ENCODE results near the gene SCD.
"Not testable (repeated sequence)": the region's sequence is repeated elsewhere in the genome, so short reads cannot be mapped to it uniquely, and the experiment has no call there.

The SCD gene

GRCh38 chr10:100362570-100363496 is 15.8 kb downstream of the SCD start:
- no peak for DNase-seq (ENCODE audit: low read depth in 3 of 3)

DNA sequence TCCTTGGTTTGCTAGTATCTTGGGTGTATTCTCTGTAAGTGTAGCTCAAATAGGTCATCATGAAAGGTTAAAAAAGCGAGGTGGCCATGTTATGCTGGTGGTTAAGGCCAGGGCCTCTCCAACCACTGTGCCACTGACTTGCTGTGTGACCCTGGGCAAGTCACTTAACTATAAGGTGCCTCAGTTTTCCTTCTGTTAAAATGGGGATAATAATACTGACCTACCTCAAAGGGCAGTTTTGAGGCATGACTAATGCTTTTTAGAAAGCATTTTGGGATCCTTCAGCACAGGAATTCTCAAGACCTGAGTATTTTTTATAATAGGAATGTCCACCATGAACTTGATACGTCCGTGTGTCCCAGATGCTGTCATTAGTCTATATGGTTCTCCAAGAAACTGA is 17.1 kb downstream of the SCD start:
- no peak for DNase-seq (ENCODE audit: low read depth in 3 of 3)

DNA sequence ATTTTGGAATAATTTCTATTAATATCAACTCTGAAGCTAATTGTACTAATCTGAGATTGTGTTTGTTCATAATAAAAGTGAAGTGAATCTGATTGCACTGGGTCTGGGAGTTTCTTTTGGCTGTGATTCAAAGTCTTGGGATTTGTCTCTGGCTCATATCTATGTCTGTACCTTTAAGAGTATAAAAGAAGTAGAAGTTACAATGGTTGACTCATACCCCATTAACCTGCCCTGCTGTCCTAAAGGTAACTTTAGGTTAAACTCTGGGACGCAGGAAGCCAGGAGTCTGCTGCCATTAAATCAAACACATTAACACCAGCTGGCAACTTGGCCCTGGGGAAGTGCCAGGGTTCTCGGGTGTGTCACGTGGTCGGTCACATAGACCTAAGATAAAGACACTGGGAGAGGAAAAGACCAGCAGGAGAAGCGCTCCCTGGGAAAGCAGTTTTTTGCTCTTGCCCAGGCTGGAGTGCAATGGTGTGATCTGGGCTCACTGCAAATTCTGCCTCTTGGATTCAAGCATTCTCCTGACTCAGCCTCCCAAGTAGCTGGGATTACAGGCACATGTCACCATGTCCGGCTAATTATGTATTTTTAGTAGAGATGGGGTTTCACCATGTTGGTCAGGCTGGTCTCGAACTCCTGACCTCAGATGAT is 17.8 kb downstream of the SCD start:
- no peak for DNase-seq (ENCODE audit: low read depth in 3 of 3)

DNA sequence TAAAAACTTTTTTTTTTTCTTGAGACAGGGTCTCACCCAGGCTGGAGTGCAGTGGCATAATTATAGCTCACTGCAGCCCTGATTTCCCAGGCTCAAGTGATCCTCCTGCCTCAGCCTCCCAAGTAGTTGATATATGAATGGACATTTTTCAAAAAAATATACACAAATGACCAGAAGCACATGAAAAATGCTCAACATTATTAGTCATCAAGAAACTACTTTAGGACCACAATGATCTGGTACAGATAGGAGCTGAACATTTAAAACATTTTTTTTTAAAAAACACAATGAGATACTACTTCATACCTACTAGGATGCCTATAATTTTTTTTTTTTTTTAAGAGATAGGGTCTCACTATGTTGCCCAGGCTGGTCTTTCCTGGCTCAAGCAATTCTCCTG is 21.7 kb downstream of the SCD start:
- DNase-seq (ENCODE audit: low read depth in 3 of 3): no peak

- DNase-seq (ENCODE audit: low read depth in 3 of 3): peak; percentile 28 to 53 (median 41)
Observed at GRCh38 chr10:100370714-100371481, 23.9 kb downstream of the SCD start.

DNA sequence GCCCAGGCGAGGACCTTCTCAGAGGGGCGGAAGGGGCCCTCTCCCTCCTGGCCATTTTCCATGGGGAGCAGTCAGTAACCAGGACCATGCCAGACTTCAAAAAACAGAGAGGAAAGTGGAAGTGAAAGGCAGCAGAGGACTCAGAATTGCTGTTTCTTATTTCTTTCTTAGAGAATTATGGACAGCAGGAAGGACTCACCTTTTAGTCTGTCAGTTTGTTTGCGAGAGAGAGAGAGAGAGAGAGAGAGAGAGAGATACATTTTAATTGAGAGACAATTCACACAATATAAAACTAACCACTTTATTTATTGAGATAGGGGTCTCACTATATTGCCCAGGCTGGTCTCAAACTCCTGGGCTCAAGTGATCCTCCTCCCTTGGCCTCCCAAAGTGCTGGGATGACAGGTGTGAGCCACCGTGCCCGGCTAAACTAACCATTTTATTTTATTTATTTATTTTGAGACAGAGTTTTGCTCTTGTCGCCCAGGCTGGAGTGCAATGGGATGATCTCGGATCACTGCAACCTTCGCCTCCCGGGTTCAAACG is 24.5 kb downstream of the SCD start:
- no peak for DNase-seq (ENCODE audit: low read depth in 3 of 3)

DNA sequence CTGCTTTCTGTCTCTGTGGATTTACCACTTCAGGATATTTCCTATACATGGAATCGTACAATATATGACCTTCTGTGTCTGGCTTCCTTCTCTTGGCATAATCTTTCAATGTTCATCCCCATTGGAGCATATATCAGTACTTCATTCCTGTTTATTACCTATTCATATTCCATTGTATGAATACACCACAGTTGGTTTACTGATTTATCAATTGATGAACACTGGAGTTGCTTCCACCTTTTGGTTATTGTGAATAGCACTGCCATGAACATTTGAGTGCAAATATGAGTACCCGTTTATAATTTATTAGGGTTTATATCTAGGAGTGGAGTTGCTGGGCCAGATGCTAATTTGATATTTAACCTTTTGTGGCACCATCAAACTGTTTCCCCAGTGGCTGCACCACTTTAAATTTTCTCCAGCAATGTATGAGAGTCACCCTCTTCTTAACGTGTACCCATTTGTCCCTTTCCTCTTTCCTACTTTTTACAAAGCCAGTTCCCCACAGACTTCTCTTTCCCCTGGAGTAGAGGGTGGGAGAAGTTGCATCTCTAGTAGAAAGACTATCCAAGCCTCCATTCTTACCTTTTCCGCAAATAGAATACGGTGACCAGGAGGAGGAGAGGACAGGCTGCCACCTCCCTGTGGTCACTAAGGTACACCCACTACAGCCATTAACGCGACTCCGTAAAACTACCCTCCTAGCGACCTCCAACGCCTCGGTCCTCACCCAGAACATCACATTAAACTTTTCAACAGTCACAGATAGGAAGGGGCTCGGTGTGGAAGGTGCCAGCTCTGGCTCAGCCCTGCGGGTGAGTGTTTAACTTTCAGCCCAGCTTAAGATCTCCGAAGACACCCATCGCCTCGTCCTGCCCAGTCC is 25.6 kb downstream of the SCD start:
- DNase-seq (ENCODE audit: low read depth in 3 of 3): no peak

DNA sequence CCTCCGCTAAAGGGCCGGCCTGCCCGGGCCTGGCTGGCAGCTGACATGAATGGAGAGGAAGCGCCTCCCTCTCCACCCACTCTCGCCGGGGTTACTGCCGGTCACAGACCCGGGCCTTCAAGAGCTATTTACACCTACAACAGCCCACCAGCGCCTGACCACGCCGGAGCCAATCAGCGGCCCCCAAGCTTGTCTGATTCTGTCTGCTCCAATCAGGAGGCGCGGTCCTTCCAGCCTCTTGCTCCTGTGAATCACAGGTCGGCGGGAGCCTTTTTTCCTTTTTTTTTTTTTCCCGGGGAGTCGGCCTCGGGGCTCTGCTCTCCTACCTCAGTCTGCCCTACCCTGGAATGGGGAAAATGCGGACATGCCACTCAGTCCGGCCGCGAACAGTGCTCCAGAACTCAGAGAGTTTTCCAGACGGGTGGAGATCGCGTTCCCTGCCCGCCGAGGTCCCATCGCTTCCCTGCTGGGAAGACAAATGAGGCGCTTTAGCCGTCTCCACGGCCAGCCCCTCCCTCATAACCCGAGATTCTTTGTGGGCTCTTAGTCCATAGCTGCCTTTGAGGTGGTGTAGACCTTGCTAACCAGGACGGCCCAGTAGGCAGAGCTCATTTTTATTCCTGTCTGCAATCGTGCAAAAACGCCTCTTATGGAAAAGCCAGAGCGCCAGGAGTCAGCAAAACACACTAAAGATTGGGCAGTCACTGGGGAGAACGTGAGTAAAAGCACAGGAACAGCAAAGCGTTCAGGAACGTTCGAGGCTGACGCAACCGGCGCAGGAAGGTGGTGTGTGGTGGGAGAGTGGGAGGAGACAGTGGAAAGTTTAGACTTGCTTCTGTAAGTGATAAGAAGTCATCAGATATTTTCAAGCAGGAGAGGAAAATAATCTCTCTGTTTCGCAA is 26.5 kb downstream of the SCD start:
- peak; percentile 83 to 93 (median 93) for DNase-seq (ENCODE audit: low read depth in 3 of 3)

DNA sequence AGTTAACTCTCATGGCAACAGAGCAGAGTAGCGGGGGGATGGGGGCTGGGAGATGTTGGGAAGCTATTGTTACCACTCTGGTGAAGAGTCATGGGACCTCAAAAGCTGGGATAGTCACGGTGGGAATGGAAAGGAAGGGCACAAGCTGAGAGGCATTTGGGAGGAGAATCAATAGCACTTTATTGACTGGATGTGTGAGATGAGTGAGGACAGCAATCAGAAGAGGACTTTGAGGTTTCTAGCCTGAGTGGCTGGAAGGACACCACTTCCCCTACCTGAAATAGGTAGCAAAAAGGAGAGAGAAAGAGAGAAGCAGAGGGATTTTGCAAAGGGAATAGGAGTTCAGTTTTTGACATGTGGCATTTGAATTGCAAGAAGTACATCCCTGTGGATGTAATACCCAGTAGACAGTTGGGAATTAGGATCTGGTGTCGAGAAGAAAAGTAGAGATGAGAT is 27.2 kb downstream of the SCD start:
- DNase-seq (ENCODE audit: low read depth in 3 of 3): no peak

- not testable (repeated sequence) for DNase-seq (ENCODE audit: low read depth in 3 of 3)
Observed at GRCh38 chr10:100374677-100375353, 27.8 kb downstream of the SCD start.

DNA sequence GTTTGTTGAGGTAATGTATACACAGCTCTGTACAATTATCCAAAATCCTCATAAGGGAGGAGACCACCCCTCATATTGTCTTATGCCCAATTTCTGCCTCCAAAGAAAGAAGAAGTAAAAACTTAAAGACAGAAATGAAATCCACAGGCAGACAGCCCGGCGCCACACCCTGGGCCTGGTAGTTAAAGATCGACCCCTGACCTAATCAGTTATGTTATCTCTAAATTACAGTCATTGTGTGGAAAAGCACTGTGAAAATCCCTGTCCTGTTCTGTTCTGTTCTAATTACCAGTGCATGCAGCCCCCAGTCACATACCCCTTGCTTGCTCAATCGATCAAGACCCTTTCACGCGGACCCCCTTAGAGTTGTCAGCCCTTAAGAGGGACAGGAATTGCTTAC is 29.6 kb downstream of the SCD start:
- DNase-seq (ENCODE audit: low read depth in 3 of 3): not testable (repeated sequence)

GRCh38 chr10:100377830-100378229 is 30.8 kb downstream of the SCD start:
- no peak for DNase-seq (ENCODE audit: low read depth in 3 of 3)

GRCh38 chr10:100380400-100380799 is 33.4 kb downstream of the SCD start:
- DNase-seq (ENCODE audit: low read depth in 3 of 3): no peak

DNA sequence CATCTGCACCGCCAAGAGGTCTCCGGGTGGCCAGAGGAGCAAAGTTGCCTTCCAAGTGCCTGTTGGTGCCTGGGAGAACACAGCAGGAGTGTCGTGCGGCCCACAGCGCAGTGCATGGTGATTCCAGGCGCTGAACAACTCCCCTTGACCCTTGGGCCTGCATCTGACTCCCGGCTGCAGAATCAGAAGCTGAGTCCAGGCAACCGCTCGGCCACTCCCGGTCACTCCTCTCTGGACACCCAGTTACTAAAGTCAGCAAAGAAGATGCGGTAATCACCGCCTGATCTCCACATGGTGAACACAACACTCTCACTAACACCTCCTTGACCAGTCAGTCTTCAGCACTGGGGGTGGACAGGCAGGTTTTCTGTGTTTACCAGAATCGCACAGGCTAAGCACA is 35.5 kb downstream of the SCD start:
- no peak for DNase-seq (ENCODE audit: low read depth in 3 of 3)

GRCh38 chr10:100383251-100383650 is 36.2 kb downstream of the SCD start:
- DNase-seq (ENCODE audit: low read depth in 3 of 3): no peak

DNA sequence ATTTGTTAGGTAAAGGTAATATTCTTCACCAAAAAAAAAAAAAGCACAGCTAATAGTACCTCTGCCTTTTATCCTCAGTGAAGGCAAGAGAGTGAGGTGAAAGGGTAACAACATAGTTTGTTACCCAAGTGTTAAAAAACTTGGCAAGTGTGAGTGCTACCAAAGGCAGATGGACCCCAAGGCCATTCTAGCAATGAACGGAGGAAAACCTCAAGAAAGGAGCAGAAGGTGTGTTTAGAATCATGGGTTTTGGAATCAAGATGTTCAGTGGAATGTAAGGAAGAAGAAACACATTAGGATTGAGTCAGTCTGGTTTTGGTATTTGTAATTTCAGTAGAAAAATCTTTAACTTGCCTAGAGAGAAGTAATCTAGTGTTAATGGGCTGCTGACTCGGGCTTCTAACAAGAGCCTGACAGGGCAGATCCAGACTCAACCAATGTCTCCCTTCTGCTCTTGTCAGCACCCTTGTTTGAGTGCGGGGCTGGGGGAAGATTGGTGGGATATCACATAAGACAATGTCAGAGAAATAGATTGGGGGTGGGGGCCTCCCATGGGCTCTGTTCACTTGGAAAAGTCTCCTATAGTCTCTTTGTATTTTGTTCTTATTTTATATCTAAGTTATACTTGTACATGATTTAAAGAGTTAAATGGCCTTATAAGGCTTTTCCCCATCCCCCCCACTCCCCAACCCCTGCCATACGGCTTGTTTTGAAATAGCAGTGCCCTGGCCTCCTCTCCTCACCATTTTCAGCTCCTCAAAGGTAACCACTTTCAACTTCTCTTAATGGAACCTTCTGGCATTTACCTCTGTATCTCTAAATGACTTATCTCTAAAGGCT is 44.4 kb downstream of the SCD start:
- DNase-seq (ENCODE audit: low read depth in 3 of 3): no peak

- DNase-seq (ENCODE audit: low read depth in 3 of 3): no peak
Observed at GRCh38 chr10:100392686-100393003, 45.6 kb downstream of the SCD start.

DNA sequence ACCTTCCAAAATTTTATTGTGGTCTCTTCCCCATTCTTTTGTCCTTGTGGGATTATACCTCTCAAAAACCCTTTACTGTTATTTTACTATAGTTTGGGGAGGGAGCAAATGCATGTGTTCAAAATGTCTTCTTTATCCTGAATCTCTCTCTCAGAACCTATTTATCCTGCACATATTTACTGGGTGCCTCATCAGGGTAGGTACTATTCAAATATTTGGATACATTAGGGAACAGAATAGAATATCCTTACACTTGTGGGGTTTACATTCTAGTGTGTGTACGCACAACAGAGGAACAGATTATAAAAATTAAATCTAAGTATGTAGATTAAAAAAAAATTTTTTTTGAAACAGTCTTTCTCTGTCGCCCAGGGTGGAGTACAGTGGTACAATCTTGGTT is 48.6 kb downstream of the SCD start:
- DNase-seq (ENCODE audit: low read depth in 3 of 3): no peak

- DNase-seq (ENCODE audit: low read depth in 3 of 3): no peak
Observed at GRCh38 chr10:100396605-100397004, 49.6 kb downstream of the SCD start.

Measured in stimulated activated CD4-positive, alpha-beta T cell treated with anti-CD3 and anti-CD28 coated beads, TNF-alpha, amount 100 ng/mL, for 48 hours (primary cell).